Measurements from ENCODE around the gene CHN1. TPM values are rescaled to one million over a fixed set of nuclear protein-coding genes. Genes with fewer than 3 reads are reported as not detected.

CHN1 gene
- total RNA-seq, 1 donor from 2014 or later: 61.0 TPM

- H3K27ac Mint-ChIP-seq (ENCODE audit: unreplicated experiment): peak overlapping the region; percentile 25
- no peak for TF ChIP-seq CTCF (conservative IDR thresholded peaks at IDR 0.05)
- no peaks in the 10 kb centered on the region for H3K36me3 Mint-ChIP-seq (ENCODE audit: low read depth)
- DNase-seq (ENCODE audit: low read depth, low spot score): no peak
- no peaks in the 10 kb centered on the region for H3K27me3 Mint-ChIP-seq (ENCODE audit: low read depth)
- H3K4me3 Mint-ChIP-seq: peak overlapping the region; percentile 21
- peaks cover 4% of the 10 kb centered on the region for H3K9me3 Mint-ChIP-seq
- peaks cover 25% of the 10 kb centered on the region for H3K4me1 Mint-ChIP-seq
Observed at GRCh38 chr2:174787487-174788205, 217.5 kb downstream of the CHN1 start.

GRCh38 chr2:174786066-174786725 is 219.0 kb downstream of the CHN1 start:
- Mint-ChIP-seq H3K4me1 (peaks cover 25% of the 10 kb centered on the region), H3K9me3 (peaks cover 4% of the 10 kb centered on the region), H3K27ac (ENCODE audit: unreplicated experiment) (no peak overlapping the region), H3K4me3 (no peak overlapping the region), H3K36me3 (ENCODE audit: low read depth) (no peaks in the 10 kb centered on the region), H3K27me3 (ENCODE audit: low read depth) (no peaks in the 10 kb centered on the region)
- DNase-seq (ENCODE audit: low read depth, low spot score): no peak
- TF ChIP-seq CTCF (conservative IDR thresholded peaks at IDR 0.05): no peak

- H3K9me3 Mint-ChIP-seq: peaks cover 4% of the 10 kb centered on the region
- TF ChIP-seq CTCF (conservative IDR thresholded peaks at IDR 0.05): no peak
- no peak overlapping the region for H3K4me3 Mint-ChIP-seq
- no peak for DNase-seq (ENCODE audit: low read depth, low spot score)
- H3K27ac Mint-ChIP-seq (ENCODE audit: unreplicated experiment): no peak overlapping the region
- no peaks in the 10 kb centered on the region for H3K27me3 Mint-ChIP-seq (ENCODE audit: low read depth)
- H3K4me1 Mint-ChIP-seq: peaks cover 25% of the 10 kb centered on the region
- no peaks in the 10 kb centered on the region for H3K36me3 Mint-ChIP-seq (ENCODE audit: low read depth)
Observed at GRCh38 chr2:174785481-174785880, 219.7 kb downstream of the CHN1 start.

- Mint-ChIP-seq H3K4me1 (peaks cover 29% of the 10 kb centered on the region), H3K27me3 (ENCODE audit: low read depth) (no peaks in the 10 kb centered on the region), H3K27ac (ENCODE audit: unreplicated experiment) (no peak overlapping the region), H3K9me3 (peaks cover under 1% of the 10 kb centered on the region), H3K4me3 (no peak overlapping the region), H3K36me3 (ENCODE audit: low read depth) (no peaks in the 10 kb centered on the region)
- no peak for TF ChIP-seq CTCF (conservative IDR thresholded peaks at IDR 0.05)
- no peak for DNase-seq (ENCODE audit: low read depth, low spot score)
Observed at GRCh38 chr2:174784909-174785308, 220.3 kb downstream of the CHN1 start.

- Mint-ChIP-seq H3K9me3 (no peaks in the 10 kb centered on the region), H3K4me1 (peaks cover 30% of the 10 kb centered on the region), H3K4me3 (no peak overlapping the region), H3K27me3 (ENCODE audit: low read depth) (no peaks in the 10 kb centered on the region), H3K27ac (ENCODE audit: unreplicated experiment) (no peak overlapping the region), H3K36me3 (ENCODE audit: low read depth) (no peaks in the 10 kb centered on the region)
- no peak for TF ChIP-seq CTCF (conservative IDR thresholded peaks at IDR 0.05)
- DNase-seq (ENCODE audit: low read depth, low spot score): no peak
Observed at GRCh38 chr2:174784316-174784715, 220.9 kb downstream of the CHN1 start.

Measured in neural crest cell (in vitro differentiated cells).